Measurements from ENCODE around the gene ENTHD1.
A peak's percentile ranks its signal among the peaks of the same experiment; 100 is the strongest.
"Not testable (repeated sequence)": the region's sequence is repeated elsewhere in the genome, so short reads cannot be mapped to it uniquely, and the experiment has no call there.

ENTHD1 gene

GRCh38 chr22:39925273-39925672, 31.7 kb upstream of the ENTHD1 start:
- DNase-seq (ENCODE audit: low read depth in 2 of 2): no peak

GRCh38 chr22:39924286-39924685, 30.7 kb upstream of the ENTHD1 start:
- no peak for DNase-seq (ENCODE audit: low read depth in 2 of 2)

GRCh38 chr22:39923696-39924095, 30.1 kb upstream of the ENTHD1 start:
- no peak for DNase-seq (ENCODE audit: low read depth in 2 of 2)

GRCh38 chr22:39920134-39920743, 26.7 kb upstream of the ENTHD1 start:
- DNase-seq (ENCODE audit: low read depth in 2 of 2): peak; percentile 26 to 45

GRCh38 chr22:39917776-39918495, 24.4 kb upstream of the ENTHD1 start:
- no peak for DNase-seq (ENCODE audit: low read depth in 2 of 2)

GRCh38 chr22:39917197-39917643, 23.7 kb upstream of the ENTHD1 start:
- DNase-seq (ENCODE audit: low read depth in 2 of 2): no peak

GRCh38 chr22:39916496-39916895, 22.9 kb upstream of the ENTHD1 start:
- no peak for DNase-seq (ENCODE audit: low read depth in 2 of 2)

- DNase-seq (ENCODE audit: low read depth in 2 of 2): no peak
These were observed 21.8 kb upstream of the ENTHD1 start for GRCh38 chr22:39915295-39915726.

- no peak for DNase-seq (ENCODE audit: low read depth in 2 of 2)
These were observed 21.0 kb upstream of the ENTHD1 start for GRCh38 chr22:39914584-39914983.

GRCh38 chr22:39913886-39914285, 20.3 kb upstream of the ENTHD1 start:
- DNase-seq (ENCODE audit: low read depth in 2 of 2): no peak

- no peak for DNase-seq (ENCODE audit: low read depth in 2 of 2)
These were observed 19.8 kb upstream of the ENTHD1 start for GRCh38 chr22:39913321-39913720.

GRCh38 chr22:39910876-39911613, 17.5 kb upstream of the ENTHD1 start:
- DNase-seq (ENCODE audit: low read depth in 2 of 2): no peak

GRCh38 chr22:39908737-39909136, 15.2 kb upstream of the ENTHD1 start:
- DNase-seq (ENCODE audit: low read depth in 2 of 2): no peak

- DNase-seq (ENCODE audit: low read depth in 2 of 2): no peak
These were observed 14.6 kb upstream of the ENTHD1 start for GRCh38 chr22:39908136-39908535.

- no peak for DNase-seq (ENCODE audit: low read depth in 2 of 2)
These were observed 14.1 kb upstream of the ENTHD1 start for GRCh38 chr22:39907605-39908097.

- DNase-seq (ENCODE audit: low read depth in 2 of 2): no peak
These were observed 13.5 kb upstream of the ENTHD1 start for GRCh38 chr22:39907047-39907446.

- no peak for DNase-seq (ENCODE audit: low read depth in 2 of 2)
These were observed 12.6 kb upstream of the ENTHD1 start for GRCh38 chr22:39906207-39906606.

- DNase-seq (ENCODE audit: low read depth in 2 of 2): no peak
These were observed 12.1 kb upstream of the ENTHD1 start for GRCh38 chr22:39905687-39906086.

- no peak for DNase-seq (ENCODE audit: low read depth in 2 of 2)
These were observed 11.3 kb upstream of the ENTHD1 start for GRCh38 chr22:39904862-39905261.

- DNase-seq (ENCODE audit: low read depth in 2 of 2): not testable (repeated sequence)
These were observed 10.5 kb upstream of the ENTHD1 start for GRCh38 chr22:39904024-39904423.

GRCh38 chr22:39901565-39902146, 8.1 kb upstream of the ENTHD1 start:
- DNase-seq (ENCODE audit: low read depth in 2 of 2): no peak

Data from stimulated activated CD8-positive, alpha-beta memory T cell treated with anti-CD3 and anti-CD28 coated beads, Interleukin-2, amount 100 ng/mL, for 1 hour (primary cell).